ENCODE data around the gene IQSEC1.

The IQSEC1 gene

GRCh38 chr3:13047296-13048165 is 25.7 kb downstream of the IQSEC1 start:
- DNase-seq (ENCODE audit: low read depth) = no peak

- DNase-seq (ENCODE audit: low read depth) = no peak
Observed at GRCh38 chr3:13046569-13047274, 26.5 kb downstream of the IQSEC1 start.

- DNase-seq (ENCODE audit: low read depth) = no peak
Observed at GRCh38 chr3:13045904-13046568, 27.2 kb downstream of the IQSEC1 start.

DNA sequence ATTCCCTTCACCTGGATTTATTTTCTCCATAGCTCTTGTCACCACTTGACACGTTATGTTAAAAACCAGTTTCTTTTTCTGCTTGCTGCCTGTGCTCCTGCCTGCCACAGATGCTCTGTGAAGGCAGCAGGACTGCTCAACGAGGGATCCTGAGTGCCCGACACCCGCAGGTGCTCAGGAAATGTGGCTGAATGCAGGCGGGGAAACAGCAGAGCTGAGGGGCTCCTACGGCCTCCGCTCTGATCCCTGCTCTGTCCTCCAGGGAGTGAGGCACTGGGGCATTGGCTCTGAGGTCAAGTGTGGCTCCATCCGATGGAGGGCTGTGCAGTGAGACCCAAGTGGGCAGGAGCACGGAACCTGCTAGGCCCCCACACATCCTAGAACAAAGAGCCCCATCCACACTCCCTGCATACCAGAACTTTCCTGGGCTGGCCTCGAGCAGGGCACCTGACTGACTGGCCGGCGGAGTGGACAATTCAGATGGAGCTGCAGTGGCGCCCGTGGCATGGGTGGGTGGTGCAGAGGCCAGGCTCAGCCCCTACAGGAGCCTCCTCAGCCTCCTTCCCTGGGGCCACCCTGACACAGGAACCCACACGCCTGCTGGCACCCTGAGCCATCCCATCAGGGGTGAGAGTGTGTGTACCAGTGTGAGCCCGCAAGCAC is 27.9 kb downstream of the IQSEC1 start:
- DNase-seq (ENCODE audit: low read depth) = no peak

DNA sequence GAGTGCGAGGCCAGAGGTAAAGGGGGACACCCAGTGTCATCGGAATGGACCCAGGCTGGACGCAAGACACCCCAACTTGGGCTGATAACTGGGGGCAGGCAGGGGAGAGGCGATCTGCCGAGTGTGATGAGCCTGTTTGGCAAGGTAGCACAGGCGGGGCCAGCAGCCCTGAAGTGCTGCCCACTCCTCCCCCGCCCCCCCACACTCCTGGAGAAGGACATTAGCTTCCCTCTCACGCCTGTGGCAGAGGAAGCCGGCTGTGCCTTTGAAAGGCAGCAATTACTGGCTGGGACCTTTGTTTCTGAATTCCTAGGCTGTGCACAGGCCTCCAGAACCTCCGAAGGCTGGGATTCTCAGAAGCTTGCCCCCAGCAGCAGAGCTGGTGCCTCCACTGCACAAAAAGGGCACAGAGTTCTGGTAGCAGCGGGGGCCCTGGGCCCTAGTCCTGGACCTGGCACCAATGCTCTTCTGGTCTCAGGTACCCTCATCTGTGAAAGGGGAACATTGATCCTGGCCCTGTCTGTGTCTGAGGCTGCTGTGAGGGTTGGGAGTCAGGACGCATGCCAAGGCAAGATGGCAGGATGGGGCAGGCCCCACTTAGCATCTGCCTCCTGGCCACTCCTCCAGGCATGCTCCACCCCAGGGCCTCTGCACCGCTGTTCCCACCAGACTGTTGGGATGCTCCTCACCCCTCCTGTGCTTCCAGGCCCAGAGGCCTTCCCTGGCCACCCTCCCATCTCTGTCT is 28.6 kb downstream of the IQSEC1 start:
- no peak for DNase-seq (ENCODE audit: low read depth)

- DNase-seq (ENCODE audit: low read depth) = no peak
Observed at GRCh38 chr3:13043656-13044055, 29.6 kb downstream of the IQSEC1 start.

- no peak for DNase-seq (ENCODE audit: low read depth)
Observed at GRCh38 chr3:13042715-13043271, 30.4 kb downstream of the IQSEC1 start.

- DNase-seq (ENCODE audit: low read depth) = no peak
Observed at GRCh38 chr3:13042127-13042701, 31.0 kb downstream of the IQSEC1 start.

GRCh38 chr3:13041113-13041776 is 32.0 kb downstream of the IQSEC1 start:
- DNase-seq (ENCODE audit: low read depth) = no peak

GRCh38 chr3:13040361-13041074 is 32.7 kb downstream of the IQSEC1 start:
- peak; percentile 35 for DNase-seq (ENCODE audit: low read depth)

- DNase-seq (ENCODE audit: low read depth) = no peak
Observed at GRCh38 chr3:13039213-13039896, 33.9 kb downstream of the IQSEC1 start.

GRCh38 chr3:13037458-13038117 is 35.6 kb downstream of the IQSEC1 start:
- no peak for DNase-seq (ENCODE audit: low read depth)

DNA sequence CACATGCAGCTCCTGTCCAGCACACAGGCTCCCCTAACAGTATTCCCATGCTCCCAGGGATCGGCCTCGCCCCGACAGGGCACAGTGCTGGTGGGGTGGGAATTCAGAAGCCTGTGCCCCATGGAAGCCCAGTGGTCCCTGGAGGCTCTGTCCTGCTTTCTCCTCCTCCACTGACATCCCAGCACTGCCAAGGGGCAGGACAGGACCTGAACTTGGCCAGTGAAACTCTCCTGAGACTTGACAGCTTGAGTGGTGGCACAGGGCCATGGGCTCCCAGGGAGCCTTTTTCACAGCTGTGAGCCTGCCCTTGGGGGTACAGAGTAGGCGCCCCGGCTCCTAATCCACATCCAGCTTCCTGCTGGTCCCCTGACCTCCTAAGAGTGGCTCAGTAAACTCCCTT is 38.4 kb downstream of the IQSEC1 start:
- no peak for DNase-seq (ENCODE audit: low read depth)

GRCh38 chr3:13034109-13034800 is 39.0 kb downstream of the IQSEC1 start:
- no peak for DNase-seq (ENCODE audit: low read depth)

GRCh38 chr3:13032206-13032605 is 41.0 kb downstream of the IQSEC1 start:
- no peak for DNase-seq (ENCODE audit: low read depth)

GRCh38 chr3:13031621-13032020 is 41.6 kb downstream of the IQSEC1 start:
- DNase-seq (ENCODE audit: low read depth) = no peak

DNA sequence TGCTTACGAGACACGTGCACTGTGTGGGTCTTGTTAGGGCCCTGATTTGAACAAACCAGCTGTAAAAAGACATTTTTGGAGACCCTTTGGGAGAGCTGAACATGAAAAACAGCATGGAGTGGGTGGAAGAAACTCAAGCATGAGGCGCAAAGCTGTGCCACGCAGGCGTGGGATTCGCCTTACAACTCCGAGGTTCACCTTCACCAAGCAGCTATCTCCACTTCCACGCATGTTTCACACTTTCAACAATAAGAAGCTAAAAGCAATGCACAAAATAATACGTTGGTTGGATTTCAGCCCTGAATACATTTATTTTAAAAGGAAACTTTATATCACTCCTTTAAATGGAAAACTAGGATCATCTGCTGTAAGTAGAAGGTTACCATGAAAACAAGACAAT is 42.5 kb downstream of the IQSEC1 start:
- no peak for DNase-seq (ENCODE audit: low read depth)

Measured in activated T-cell treated with anti-CD3 and anti-CD28 coated beads for 24 hours (primary cell).